IMR-90 (cell line): ENCODE results near the gene OR5B3. TPM values are rescaled to one million over a fixed set of nuclear protein-coding genes. Genes with fewer than 3 reads are reported as not detected.

Source experiments
- ATAC-seq: fragments of 200-7000 bp; cut with Tn5 transposase; 2 replicates; pipeline ENCODE4 v1.9.1; 2020; ENCODE audit warnings: low read depth, mild to moderate bottlenecking, moderate library complexity
- BruUV-seq: library from RNA; stranded (reverse); fragments of 400-500 nt; replicated peaks from 2 replicates; lab custom pipeline; 2021; lab: Mats Ljungman, UMichigan
- CTCF ChIA-PET: fragments of 300-600 bp; formaldehyde crosslinking; extraction: SDS; loops from one replicate; lab custom pipeline; 2021; ENCODE audit warnings: antibody characterized with exemption; lab: Yijun Ruan, JAX
- POLR2A ChIA-PET: fragments of 300-600 bp; sonication (Branson Sonifier 250); formaldehyde crosslinking; loops from one replicate; lab custom pipeline; 2022; ENCODE audit warnings: antibody characterized with exemption; ENCODE audit not compliant: unreplicated experiment; lab: Charles Lee
- DNase-seq: peaks from one replicate; pipeline ENCODE4 v3.0.0; 2013
- H2AFZ ChIP-seq: replicated peaks from 2 replicates; pipeline ENCODE3; 2013; ENCODE audit warnings: low read length, mild to moderate bottlenecking; ENCODE audit not compliant: poor library complexity
- H2AK5ac ChIP-seq: 2 replicates; pipeline ENCODE4 v1.6.1; 2013; ENCODE audit warnings: low read depth, low read length, inconsistent platforms
- H2AK9ac ChIP-seq: replicated peaks from 2 replicates; pipeline ENCODE3; 2013; ENCODE audit warnings: mild to moderate bottlenecking, low read depth, low read length, moderate library complexity; ENCODE audit not compliant: poor library complexity
- H2BK120ac ChIP-seq: 2 replicates; pipeline ENCODE4 v1.6.1; 2013; ENCODE audit warnings: low read depth, low read length, inconsistent platforms
- H2BK15ac ChIP-seq: 3 replicates; pipeline ENCODE4 v1.6.1; 2013; ENCODE audit warnings: low read depth, low read length, inconsistent platforms
- H2BK20ac ChIP-seq: 2 replicates; pipeline ENCODE4 v1.6.1; 2013; ENCODE audit warnings: low read depth, mild to moderate bottlenecking, inconsistent platforms, low read length, moderate library complexity
- H2BK5ac ChIP-seq: 2 replicates; pipeline ENCODE4 v1.6.1; 2013; ENCODE audit warnings: mild to moderate bottlenecking, low read depth, low read length, inconsistent platforms; ENCODE audit not compliant: poor library complexity, severe bottlenecking
- H3K14ac ChIP-seq: replicated peaks from 2 replicates; pipeline ENCODE4 v1.6.1; 2013; ENCODE audit warnings: low read depth, low read length, inconsistent platforms
- H3K18ac ChIP-seq: 2 replicates; pipeline ENCODE4 v1.6.1; 2013; ENCODE audit warnings: low read depth, low read length, control low read depth
- H3K23ac ChIP-seq: 2 replicates; pipeline ENCODE4 v1.6.1; 2013; ENCODE audit warnings: low read depth, low read length, inconsistent platforms
- H3K27ac ChIP-seq: 2 replicates; pipeline ENCODE4 v1.5.1; 2013; ENCODE audit warnings: mild to moderate bottlenecking, control low read depth, low read length; ENCODE audit not compliant: insufficient read depth
- H3K27me3 ChIP-seq: 2 replicates; pipeline ENCODE4 v1.6.1; 2013; ENCODE audit warnings: low read length; ENCODE audit not compliant: control insufficient read depth, insufficient read depth
- H3K36me3 ChIP-seq: 2 replicates; pipeline ENCODE4 v1.6.1; 2013; ENCODE audit warnings: low read length, mixed read lengths; ENCODE audit not compliant: control insufficient read depth, insufficient read depth
- H3K4ac ChIP-seq: 2 replicates; pipeline ENCODE4 v1.6.1; 2013; ENCODE audit warnings: low read depth, low read length, inconsistent platforms
- H3K4me1 ChIP-seq: 2 replicates; pipeline ENCODE4 v1.6.1; 2013; ENCODE audit warnings: low read length, mixed read lengths; ENCODE audit not compliant: control insufficient read depth, insufficient read depth
- H3K4me2 ChIP-seq: 2 replicates; pipeline ENCODE4 v1.6.1; 2013; ENCODE audit warnings: low read depth, mild to moderate bottlenecking, control low read depth, low read length, moderate library complexity
- H3K4me3 ChIP-seq: 2 replicates; pipeline ENCODE4 v1.5.1; 2013; ENCODE audit warnings: low read depth, mild to moderate bottlenecking, control low read depth, low read length, moderate library complexity; ENCODE audit not compliant: insufficient read depth
- H3K56ac ChIP-seq: 2 replicates; pipeline ENCODE4 v1.6.1; 2013; ENCODE audit warnings: low read length, inconsistent platforms; ENCODE audit not compliant: insufficient read depth; ENCODE audit errors: extremely low read depth
- H3K79me1 ChIP-seq, 2 experiments: 2 replicates each; pipeline ENCODE4 v1.6.1; 2013; ENCODE audit warnings: low read length in 2 of 2, inconsistent platforms in 1 of 2, low read depth in 1 of 2
- H3K9ac ChIP-seq: 2 replicates; pipeline ENCODE4 v1.6.1; 2013; ENCODE audit warnings: low read depth, low read length, control low read depth
- H3K9me1 ChIP-seq: 2 replicates; pipeline ENCODE4 v1.6.1; 2013; ENCODE audit warnings: low read length, inconsistent platforms; ENCODE audit not compliant: insufficient read depth
- H3K9me3 ChIP-seq: 2 replicates; pipeline ENCODE4 v1.6.1; 2013; ENCODE audit warnings: low read length; ENCODE audit not compliant: control insufficient read depth, insufficient read depth
- H4K20me1 ChIP-seq: 2 replicates; pipeline ENCODE4 v1.6.1; 2013; ENCODE audit warnings: low read length, inconsistent platforms; ENCODE audit not compliant: insufficient read depth
- H4K5ac ChIP-seq: 2 replicates; pipeline ENCODE4 v1.6.1; 2013; ENCODE audit warnings: mild to moderate bottlenecking, low read depth, low read length, control low read depth
- H4K8ac ChIP-seq, 2 experiments: 2 replicates each; pipeline ENCODE4 v1.6.1; 2013; ENCODE audit warnings: low read depth in 2 of 2, low read length in 2 of 2, control low read depth in 1 of 2, inconsistent platforms in 1 of 2
- H4K91ac ChIP-seq: 2 replicates; pipeline ENCODE4 v1.6.1; 2013; ENCODE audit warnings: low read depth, low read length, inconsistent platforms; ENCODE audit not compliant: insufficient read depth
- CEBPB ChIP-seq: IDR thresholded peaks from 2 replicates; pipeline ENCODE4 v1.6.1; 2012; ENCODE audit warnings: low read depth, low read length, improper control_type of control experiment
- CHD1 ChIP-seq: IDR thresholded peaks from 2 replicates; pipeline ENCODE4 v1.6.1; 2012; ENCODE audit warnings: low read depth, low read length, improper control_type of control experiment
- MAFK ChIP-seq: IDR thresholded peaks from 2 replicates; pipeline ENCODE4 v1.6.1; 2012; ENCODE audit warnings: low read depth, low read length, improper control_type of control experiment
- MAZ ChIP-seq: IDR thresholded peaks from 2 replicates; pipeline ENCODE4 v1.6.1; 2012; ENCODE audit warnings: low read depth, mild to moderate bottlenecking, low read length, improper control_type of control experiment, moderate library complexity, borderline replicate concordance
- MXI1 ChIP-seq: IDR thresholded peaks from 2 replicates; pipeline ENCODE4 v1.6.1; 2012; ENCODE audit warnings: low read depth, mild to moderate bottlenecking, low read length, moderate library complexity, borderline replicate concordance
- RAD21 ChIP-seq: IDR thresholded peaks from 2 replicates; pipeline ENCODE4 v1.6.1; 2012; ENCODE audit warnings: low read length, improper control_type of control experiment
- RCOR1 ChIP-seq: IDR thresholded peaks from 2 replicates; pipeline ENCODE4 v1.6.1; 2012; ENCODE audit warnings: mild to moderate bottlenecking, low read length, improper control_type of control experiment; ENCODE audit not compliant: insufficient replicate concordance
- RFX5 ChIP-seq: IDR thresholded peaks from 2 replicates; pipeline ENCODE4 v1.8.0; 2012; ENCODE audit warnings: low read depth, mild to moderate bottlenecking, low read length, moderate library complexity
- SMC3 ChIP-seq: fragments of 150-350 bp; IDR thresholded peaks from 2 replicates; pipeline ENCODE4 v1.6.1; 2016; ENCODE audit warnings: low read depth, mild to moderate bottlenecking, antibody characterized with exemption, low read length, moderate library complexity
- USF2 ChIP-seq: fragments of 150-350 bp; IDR thresholded peaks from 2 replicates; pipeline ENCODE4 v1.6.1; 2017; ENCODE audit warnings: mild to moderate bottlenecking, antibody characterized with exemption, low read length, low read depth
- WGBS, 2 experiments: methylation state at CpG; one replicate each; pipeline versions ENCODE4 v1.1.5 to v1.1.7; 2013; ENCODE audit warnings: missing lambda C conversion rate in 2 of 2; ENCODE audit not compliant: insufficient read length in 1 of 2; ENCODE audit errors: extremely low coverage in 2 of 2; 5-methylcytosine and 5-hydroxymethylcytosine counted together
- dilution Hi-C: fragments of 300-500 bp; cut with HindIII; formaldehyde crosslinking; loops from one replicate; pipeline ENCODE4 v1.14.3; 2018; ENCODE audit warnings: low sequenced_read_pairs; ENCODE audit not compliant: unreplicated experiment
- in situ Hi-C: fragments of 300-500 bp; cut with MboI; formaldehyde crosslinking; loops from 3 replicates; pipeline ENCODE4 v1.14.3; 2019; ENCODE audit warnings: low sequenced_read_pairs, inconsistent platforms, mixed read lengths
- intact Hi-C: fragments of 100-400 bp; cut with micrococcal nuclease; formaldehyde crosslinking; loops from 2 replicates; pipeline ENCODE4 v1.10.0; 2022
- polyA plus RNA-seq, 3 experiments: library from polyadenylated mRNA; depleted of rRNA; stranded (reverse); fragments of >200 nt; gene quantifications; 2 replicates each; pipeline ENCODE4 v1.2.3, GENCODE V29; 2012; ENCODE audit warnings: low replicate concordance in 1 of 3
- total RNA-seq: library from RNA; depleted of rRNA; stranded (reverse); fragments of >200 nt; gene quantifications from 2 replicates; pipeline ENCODE4 v1.2.3, GENCODE V29; 2012

OR5B3 gene
- total and polyA plus RNA-seq, 2 of the 4 experiments (the other 2 are of a cell fraction) = not detected

- H3K4me1 ChIP-seq = peaks cover 16% of the 10 kb centered on the region; the same call in 1 of the 2 replicates
- DNase-seq (peak; percentile 6), ATAC-seq (no peak)
- peak overlapping the region; percentile 93; the same call in 1 of the 2 replicates for H3K27ac ChIP-seq
- H2BK120ac ChIP-seq = peak overlapping the region; percentile 97
- TF ChIP-seq MAFK (no peak), RFX5 (no peak), CHD1 (no peak), SMC3 (no peak), RCOR1 (no peak), MXI1 (no peak), USF2 (no peak), RAD21 (no peak), CEBPB (no peak), MAZ (no peak)
- BruUV-seq = no TSS peak
- H3K18ac ChIP-seq = peak overlapping the region; percentile 100
- H3K9me1 ChIP-seq = no peaks in the 10 kb centered on the region
- CTCF ChIA-PET = interaction anchor here (1.4 kb wide), 1 partner anchor 120 kb away, joined by 4 read pairs; no protein-coding TSS in a partner anchor
- H4K20me1 ChIP-seq = no peaks in the 10 kb centered on the region
- peak overlapping the region; percentile 100 for H2BK5ac ChIP-seq
- in situ Hi-C loops = no loop called here
- H2BK15ac ChIP-seq = peak overlapping the region; percentile 8; the same call in 1 of the 3 replicates
- H2BK20ac ChIP-seq = peak overlapping the region; percentile 99
- peak overlapping the region; percentile 83 for H4K91ac ChIP-seq
- WGBS, 2 experiments = no CpG with 5 or more reads among the region's 1 CpG
- H4K5ac ChIP-seq = peak overlapping the region; percentile 98; the same call in 1 of the 2 replicates
- no peak overlapping the region for H3K4me3 ChIP-seq
- peak overlapping the region; percentile 71; the same call in 1 of the 2 replicates for H3K9ac ChIP-seq
- intact Hi-C loops = loop anchor here (2.0 to 10.0 kb wide), 6 partner anchors 60 to 630 kb away; partner anchors contain the start of gene CTNND1
- peaks cover 8% of the 10 kb centered on the region for H3K9me3 ChIP-seq
- no peaks in the 10 kb centered on the region for H3K27me3 ChIP-seq
- no peak overlapping the region for H3K4me2 ChIP-seq
- H3K23ac ChIP-seq = peak overlapping the region; percentile 90; the same call in 1 of the 2 replicates
- peak overlapping the region; percentile 67; the same call in 1 of the 2 replicates for H3K14ac ChIP-seq
- H2AK9ac ChIP-seq = no peak overlapping the region
- H4K8ac ChIP-seq = peak overlapping the region; percentile 80 to 99
- peak overlapping the region; percentile 91 for H3K56ac ChIP-seq
- no peak overlapping the region for H2AFZ ChIP-seq
- H3K79me1 ChIP-seq = no peaks in the 10 kb centered on the region
- H3K36me3 ChIP-seq = no peaks in the 10 kb centered on the region
- POLR2A ChIA-PET = interaction anchor here (1.2 kb wide), 1 partner anchor 116 kb away, joined by 4 read pairs; no protein-coding TSS in a partner anchor
- H3K4ac ChIP-seq = peak overlapping the region; percentile 95; the same call in 1 of the 2 replicates
- dilution Hi-C loops = no loop called here
- H2AK5ac ChIP-seq = no peak overlapping the region
These were observed 13.9 kb downstream of the OR5B3 start for GRCh38 chr11:58392746-58393145.
